DMS53 (cell line): ENCODE measurements around the gene TRIM37.
"Not testable (repeated sequence)": the region's sequence is repeated elsewhere in the genome, so short reads cannot be mapped to it uniquely, and the experiment has no call there.

ENCODE experiments used
- DNase-seq: peaks from one replicate; lab custom pipeline; 2025; lab: John Stamatoyannopoulos, UW

TRIM37 gene

GRCh38 chr17:58991718-58992331 lies 114.9 kb downstream of the TRIM37 start:
- peak; percentile 46 for DNase-seq

DNA sequence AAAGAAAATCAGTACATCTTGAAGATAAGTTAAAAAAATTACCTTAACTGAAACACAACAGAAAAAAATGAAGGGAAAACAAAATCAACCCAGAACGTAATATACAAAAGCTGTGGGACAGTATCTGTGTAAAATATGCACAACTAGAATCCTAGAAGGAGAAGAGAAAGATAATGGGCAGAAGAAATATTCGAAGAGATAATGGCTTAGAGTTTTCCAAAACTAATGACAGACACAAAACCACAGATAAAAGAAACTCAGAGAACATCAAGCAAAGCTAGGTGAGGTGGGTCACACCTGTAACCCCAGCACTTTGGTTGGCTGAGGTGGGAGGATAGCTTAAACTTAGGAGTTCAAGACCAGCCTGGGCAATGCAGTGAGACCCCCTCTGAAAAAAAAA lies 117.1 kb downstream of the TRIM37 start:
- no peak for DNase-seq

- no peak for DNase-seq
Measured at GRCh38 chr17:58985971-58986370, 120.7 kb downstream of the TRIM37 start.

- no peak for DNase-seq
Measured at GRCh38 chr17:58985367-58985766, 121.3 kb downstream of the TRIM37 start.

GRCh38 chr17:58982626-58983025 lies 124.1 kb downstream of the TRIM37 start:
- DNase-seq = no peak

DNA sequence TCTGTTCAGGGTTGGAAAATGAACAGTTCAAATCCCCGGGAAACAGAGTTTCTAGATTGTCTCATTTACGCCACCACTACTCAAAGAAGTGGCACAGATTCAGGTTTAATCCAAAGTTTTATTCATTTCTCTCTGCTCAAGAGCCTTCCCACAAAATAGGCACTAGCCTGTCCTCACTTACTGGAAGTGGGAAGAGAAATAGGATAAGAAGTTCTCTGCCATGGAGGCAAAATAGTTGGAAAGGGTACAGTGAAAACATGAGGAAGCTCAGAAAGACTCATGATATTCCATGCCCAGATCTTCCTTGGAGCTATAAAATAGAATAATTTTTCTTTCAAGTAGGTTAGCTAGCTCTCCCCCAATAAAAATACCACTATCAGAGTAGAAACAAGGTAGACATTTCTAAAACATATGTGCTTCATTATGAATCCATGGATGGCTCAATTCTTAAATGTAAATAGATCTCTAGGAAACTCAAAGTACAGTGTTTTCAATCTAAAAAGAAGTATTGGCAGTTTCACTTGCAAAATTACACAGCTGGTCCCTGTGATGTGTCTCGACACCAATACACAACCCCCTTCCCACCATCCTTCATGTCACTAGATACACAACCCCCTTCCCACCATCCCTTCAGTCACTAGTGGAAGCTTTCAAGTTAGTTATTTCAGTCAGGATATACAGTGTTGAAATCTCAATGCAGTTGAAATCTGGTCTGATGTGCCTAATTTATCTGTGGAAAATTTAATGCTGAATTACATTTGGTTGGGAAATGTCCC lies 125.8 kb downstream of the TRIM37 start:
- no peak for DNase-seq

- DNase-seq = no peak
Measured at GRCh38 chr17:58976541-58976940, 130.1 kb downstream of the TRIM37 start.

DNA sequence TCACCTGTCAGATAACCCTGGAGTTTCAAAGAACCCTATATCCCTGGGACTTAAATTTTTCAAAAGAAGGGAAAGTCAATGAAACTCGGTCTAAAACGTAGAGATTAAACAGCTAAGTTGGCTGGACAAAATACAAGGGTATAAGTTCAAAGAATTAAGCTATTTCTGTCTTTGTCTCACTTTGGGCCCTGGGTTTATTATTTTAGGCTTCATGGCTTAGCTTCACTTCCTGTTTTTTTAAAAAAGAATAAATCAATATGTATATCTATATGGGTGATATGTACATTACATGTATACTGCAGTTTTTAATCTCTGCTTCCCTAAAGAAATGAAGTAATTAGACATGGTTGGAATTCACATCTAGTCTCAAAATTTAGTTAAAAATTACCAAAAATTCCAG lies 132.3 kb downstream of the TRIM37 start:
- DNase-seq = no peak

- no peak for DNase-seq
Measured at GRCh38 chr17:58970609-58971450, 135.8 kb downstream of the TRIM37 start.

- no peak for DNase-seq
Measured at GRCh38 chr17:58969612-58970011, 137.1 kb downstream of the TRIM37 start.

DNA sequence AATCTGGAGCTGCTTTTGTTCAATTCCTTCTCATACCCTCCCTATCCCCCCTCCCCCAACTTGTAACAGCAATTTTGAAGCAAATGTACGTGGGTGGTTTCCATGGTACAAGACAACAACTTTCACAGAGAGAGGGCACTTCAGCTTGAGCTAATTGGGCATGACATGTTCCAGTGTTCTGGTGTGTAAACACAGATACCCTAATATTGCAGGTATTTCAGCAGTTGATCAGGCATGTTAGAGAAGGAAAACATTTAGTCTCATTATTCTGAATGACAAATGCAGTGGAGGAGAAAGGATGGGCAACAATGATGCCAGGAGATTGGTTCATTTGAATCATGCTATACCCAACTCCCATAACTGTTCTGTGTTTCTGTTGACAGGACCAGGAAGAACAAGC lies 137.5 kb downstream of the TRIM37 start:
- DNase-seq = peak; percentile 63

- DNase-seq = no peak
Measured at GRCh38 chr17:58968426-58969061, 138.1 kb downstream of the TRIM37 start.

DNA sequence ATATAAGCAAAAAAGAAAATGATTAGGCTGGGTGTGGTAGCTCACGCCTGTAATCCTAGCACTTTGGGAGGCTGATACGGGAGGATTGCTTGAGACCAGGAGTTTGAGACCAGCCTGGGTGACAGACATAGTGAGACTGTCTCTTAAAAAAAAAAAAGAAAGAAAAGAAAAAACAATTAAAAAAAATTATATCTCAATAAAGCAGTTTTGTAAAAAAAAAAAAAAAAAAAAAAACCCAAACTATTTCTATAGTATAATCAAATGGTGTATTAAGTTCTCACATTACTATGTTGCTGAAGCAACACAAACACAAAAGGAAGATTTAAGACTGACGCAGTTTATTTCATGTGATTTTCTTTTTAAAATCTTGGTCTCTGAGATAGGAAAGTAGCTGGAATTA lies 140.5 kb downstream of the TRIM37 start:
- DNase-seq = no peak

DNA sequence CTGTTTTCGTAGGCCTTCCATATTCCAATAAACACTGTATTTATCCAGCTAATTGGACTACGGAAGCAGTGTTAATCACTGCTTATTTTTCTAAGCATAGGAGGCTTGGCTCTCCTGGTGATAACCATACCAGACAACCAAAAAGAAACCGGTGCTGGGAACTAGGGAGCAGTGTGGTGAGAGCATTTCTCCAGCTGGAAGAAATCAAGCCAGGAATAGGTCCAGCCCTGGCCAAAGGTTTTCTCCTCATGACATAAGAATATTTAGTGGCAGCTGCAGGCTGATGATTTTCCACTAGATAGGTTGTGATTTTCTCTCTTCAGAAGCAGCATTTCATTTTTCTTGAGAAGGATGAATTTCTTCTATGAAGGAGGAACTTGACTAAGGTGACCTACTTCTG lies 141.5 kb downstream of the TRIM37 start:
- DNase-seq = no peak

DNA sequence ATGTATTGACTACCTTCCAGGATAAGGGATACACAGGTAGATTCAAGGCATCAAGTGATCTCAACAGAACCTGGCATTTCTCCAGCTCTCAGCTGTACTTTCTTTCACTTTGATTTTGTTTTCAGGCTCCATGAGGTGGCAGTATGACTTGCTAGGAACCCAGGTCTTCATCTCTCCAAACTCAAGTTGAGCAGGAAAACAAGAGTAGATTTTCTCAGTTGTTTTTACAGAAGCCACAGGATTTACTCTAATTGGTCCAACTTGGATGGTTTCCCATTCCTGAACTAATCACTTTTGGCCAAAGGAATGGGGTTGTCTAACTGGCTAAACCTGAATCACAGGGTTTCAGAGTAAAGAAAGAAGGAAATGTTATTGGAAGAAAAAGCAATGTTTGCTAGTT lies 146.6 kb downstream of the TRIM37 start:
- peak; percentile 59 for DNase-seq

DNA sequence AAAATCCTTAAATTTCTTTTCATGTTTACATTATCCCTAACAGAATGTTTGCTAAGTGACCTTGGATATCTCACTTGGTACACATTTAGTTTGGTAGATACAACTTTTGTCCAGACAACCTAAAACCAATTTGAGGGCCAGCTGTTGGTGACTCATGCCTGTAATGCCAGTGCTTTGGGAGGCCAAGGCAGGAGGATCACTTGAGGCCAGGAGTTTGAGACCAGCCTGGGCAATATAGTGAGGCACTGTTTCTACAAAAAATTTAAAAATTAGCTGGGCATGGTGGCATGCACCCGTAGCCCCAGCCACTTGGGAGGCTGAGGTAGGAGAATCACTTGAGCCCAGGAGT lies 149.0 kb downstream of the TRIM37 start:
- not testable (repeated sequence) for DNase-seq

- no peak for DNase-seq
Measured at GRCh38 chr17:58956997-58957724, 149.5 kb downstream of the TRIM37 start.

DNA sequence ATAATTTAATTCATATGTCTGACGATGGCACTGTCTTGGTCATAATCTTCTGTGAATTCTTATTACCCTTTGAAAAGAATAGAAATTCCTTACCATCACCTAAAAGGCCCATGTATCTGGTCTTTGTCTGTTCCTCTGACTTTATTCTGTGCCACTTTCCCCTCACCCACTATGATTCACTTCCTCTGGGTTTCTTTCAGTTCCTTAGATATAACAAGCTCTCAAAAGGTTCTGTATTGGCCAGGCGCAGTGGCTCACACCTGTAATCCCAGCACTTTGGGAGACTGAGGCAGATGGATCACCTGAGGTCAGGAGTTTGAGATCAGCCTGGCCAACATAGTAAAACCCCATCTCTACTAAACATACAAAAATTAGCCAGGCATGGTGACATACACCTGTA lies 152.3 kb downstream of the TRIM37 start:
- DNase-seq = not testable (repeated sequence)

GRCh38 chr17:58947824-58948223 lies 158.9 kb downstream of the TRIM37 start:
- DNase-seq = no peak

- no peak for DNase-seq
Measured at GRCh38 chr17:58947411-58947810, 159.3 kb downstream of the TRIM37 start.

DNA sequence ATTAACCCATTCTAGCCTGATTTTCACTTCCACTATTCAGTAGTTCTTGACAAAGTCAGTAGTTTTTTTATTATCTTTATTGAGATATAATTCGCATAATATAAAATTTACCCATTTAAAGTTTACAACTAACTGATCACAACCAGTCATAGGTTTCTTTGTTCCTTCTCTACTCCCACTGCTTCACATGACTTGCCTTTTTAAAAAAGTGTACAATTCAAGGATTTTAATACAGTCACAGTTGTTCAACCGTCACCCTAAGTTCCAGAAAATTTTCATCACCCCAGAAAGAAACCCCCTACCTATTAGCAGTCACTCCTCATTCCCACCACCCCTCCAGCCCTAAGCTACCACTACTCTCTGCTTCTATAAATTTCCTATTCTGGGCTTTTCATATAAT lies 162.5 kb downstream of the TRIM37 start:
- no peak for DNase-seq

GRCh38 chr17:58936295-58936694 lies 170.4 kb downstream of the TRIM37 start:
- no peak for DNase-seq
